ENCODE data around the gene ANP32B. TPM values are rescaled to one million over a fixed set of nuclear protein-coding genes. Genes with fewer than 3 reads are reported as not detected.

ANP32B gene
- total RNA-seq, 4 donors from 2014 or later: 19.7 to 32.1 (median 27.5) TPM

- DNase-seq: peak in 1 of 2 donors; percentile 44
- H3K27me3 ChIP-seq: no peaks in the 10 kb centered on the region
- peak overlapping the region in 2 of 3 donors; percentile 93 to 98 for H3K27ac ChIP-seq
- no peaks in the 10 kb centered on the region for H3K9me3 ChIP-seq
- H3K4me1 ChIP-seq: peaks cover 22 to 40% of the 10 kb centered on the region in 2 donors
- H3K4me3 ChIP-seq (replicated peaks in 1 of 3): peak overlapping the region; percentile 30 to 99 (median 94)
- H3K36me3 ChIP-seq: no peaks in the 10 kb centered on the region
- intact Hi-C loops (cut with DNase I): loop anchor here (10.0 kb wide), 1 partner anchor 50 kb away; no protein-coding TSS in a partner anchor
- TF ChIP-seq CTCF (IDR thresholded peaks at IDR 0.05) (no peak), POLR2A (IDR thresholded peaks at IDR 0.05) (no peak)
- 34 to 39% methylated on average over 24 to 33 of the region's 59 CpGs for WGBS, 2 donors
Measured at GRCh38 chr9:97985058-97985861, 2.1 kb downstream of the ANP32B start.

- H3K4me1 ChIP-seq: peaks cover 19 to 51% of the 10 kb centered on the region in 2 donors
- 93 to 96% methylated on average over 5 of the region's 5 CpGs for WGBS, 2 donors
- TF ChIP-seq CTCF (IDR thresholded peaks at IDR 0.05): no peak
- no peak for TF ChIP-seq POLR2A (IDR thresholded peaks at IDR 0.05)
Measured at GRCh38 chr9:97987487-97987886, 4.3 kb downstream of the ANP32B start.

GRCh38 chr9:97990259-97990658 lies 7.1 kb downstream of the ANP32B start:
- intact Hi-C loops (cut with DNase I): no loop called here

More at GRCh38 chr9:97987487-97987886, 4.3 kb downstream of the ANP32B start:
- Histone ChIP-seq H3K9me3 (no peaks in the 10 kb centered on the region), H3K36me3 (no peaks in the 10 kb centered on the region), H3K4me3 (replicated peaks in 1 of 3) (no peak overlapping the region), H3K27me3 (no peaks in the 10 kb centered on the region), H3K27ac (no peak overlapping the region)
- intact Hi-C loops (cut with DNase I): loop anchor here (10.0 kb wide), 1 partner anchor 47 kb away; no protein-coding TSS in a partner anchor
- no peak for DNase-seq

GRCh38 chr9:97991818-97992217 lies 8.7 kb downstream of the ANP32B start:
- no peaks in the 10 kb centered on the region for H3K9me3 ChIP-seq
- H3K4me3 ChIP-seq (replicated peaks in 1 of 3): no peak overlapping the region
- TF ChIP-seq POLR2A (IDR thresholded peaks at IDR 0.05) (no peak), CTCF (IDR thresholded peaks at IDR 0.05) (no peak)
- intact Hi-C loops (cut with DNase I): no loop called here
- H3K36me3 ChIP-seq: no peaks in the 10 kb centered on the region
- WGBS, 2 donors: 86 to 89% methylated on average over 5 of the region's 5 CpGs
- peaks cover 8 to 48% of the 10 kb centered on the region in 2 donors for H3K4me1 ChIP-seq
- H3K27me3 ChIP-seq: no peaks in the 10 kb centered on the region
- DNase-seq: no peak
- no peak overlapping the region for H3K27ac ChIP-seq

More at GRCh38 chr9:97990259-97990658, 7.1 kb downstream of the ANP32B start:
- no peak overlapping the region for H3K27ac ChIP-seq
- H3K9me3 ChIP-seq: no peaks in the 10 kb centered on the region
- no peaks in the 10 kb centered on the region for H3K27me3 ChIP-seq
- H3K36me3 ChIP-seq: no peaks in the 10 kb centered on the region
- WGBS, 2 donors: 66 to 85% methylated on average over 2 of the region's 2 CpGs
- no peak overlapping the region for H3K4me3 ChIP-seq (replicated peaks in 1 of 3)
- peaks cover 22 to 64% of the 10 kb centered on the region in 2 donors for H3K4me1 ChIP-seq
- TF ChIP-seq CTCF (IDR thresholded peaks at IDR 0.05): no peak
- no peak for TF ChIP-seq POLR2A (IDR thresholded peaks at IDR 0.05)
- no peak for DNase-seq

GRCh38 chr9:97992219-97992618 lies 9.1 kb downstream of the ANP32B start:
- 85% methylated on average over 6 of the region's 6 CpGs for WGBS, 2 donors
- Histone ChIP-seq H3K4me1 (peaks cover 8 to 46% of the 10 kb centered on the region in 2 donors), H3K36me3 (no peaks in the 10 kb centered on the region), H3K9me3 (no peaks in the 10 kb centered on the region), H3K27ac (no peak overlapping the region), H3K27me3 (no peaks in the 10 kb centered on the region), H3K4me3 (replicated peaks in 1 of 3) (no peak overlapping the region)
- intact Hi-C loops (cut with DNase I): no loop called here
- TF ChIP-seq CTCF (IDR thresholded peaks at IDR 0.05) (no peak), POLR2A (IDR thresholded peaks at IDR 0.05) (no peak)
- DNase-seq: no peak
